Skin epidermis (tissue), 12 donors: ENCODE measurements around the gene TLR3.

Source experiments
- H3K27ac ChIP-seq, 21 experiments: fragments of 200-600 bp; sonication (generic) in 11 of 21; one replicate each; pipeline ENCODE4 v1.5.0; 2020; ENCODE audit warnings: mild to moderate bottlenecking in 3 of 21, inconsistent platforms in 2 of 21, moderate library complexity in 2 of 21
- H3K4me3 ChIP-seq, 7 experiments: fragments of 200-600 bp; sonication (generic) in 2 of 7; one replicate each; pipeline ENCODE4 v1.5.0; 2020; ENCODE audit warnings: inconsistent platforms in 2 of 7, mild to moderate bottlenecking in 2 of 7, moderate library complexity in 1 of 7

Gene TLR3

DNA sequence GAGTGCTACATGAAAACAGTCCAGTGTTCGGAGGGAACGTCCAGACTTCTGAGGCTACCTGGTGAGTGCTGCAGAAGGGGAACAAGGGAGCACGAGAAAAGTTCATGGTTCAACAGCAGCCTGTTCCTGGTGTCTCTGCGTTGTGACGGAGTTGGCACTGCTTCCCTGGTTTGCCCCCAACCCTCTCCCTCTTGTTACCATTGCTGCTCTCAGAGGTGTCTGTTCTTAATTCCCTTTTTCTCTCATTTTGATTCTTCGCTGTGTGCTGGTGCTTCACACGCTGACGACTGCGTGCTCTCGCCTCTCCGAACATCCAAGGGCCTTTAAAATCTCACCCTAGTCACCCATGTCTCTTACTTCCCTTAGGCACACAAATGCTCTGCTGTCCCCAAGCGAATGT lies 34.0 kb downstream of the TLR3 start:
- Histone ChIP-seq H3K27ac (no peak overlapping the region), H3K4me3 (no peak overlapping the region)

DNA sequence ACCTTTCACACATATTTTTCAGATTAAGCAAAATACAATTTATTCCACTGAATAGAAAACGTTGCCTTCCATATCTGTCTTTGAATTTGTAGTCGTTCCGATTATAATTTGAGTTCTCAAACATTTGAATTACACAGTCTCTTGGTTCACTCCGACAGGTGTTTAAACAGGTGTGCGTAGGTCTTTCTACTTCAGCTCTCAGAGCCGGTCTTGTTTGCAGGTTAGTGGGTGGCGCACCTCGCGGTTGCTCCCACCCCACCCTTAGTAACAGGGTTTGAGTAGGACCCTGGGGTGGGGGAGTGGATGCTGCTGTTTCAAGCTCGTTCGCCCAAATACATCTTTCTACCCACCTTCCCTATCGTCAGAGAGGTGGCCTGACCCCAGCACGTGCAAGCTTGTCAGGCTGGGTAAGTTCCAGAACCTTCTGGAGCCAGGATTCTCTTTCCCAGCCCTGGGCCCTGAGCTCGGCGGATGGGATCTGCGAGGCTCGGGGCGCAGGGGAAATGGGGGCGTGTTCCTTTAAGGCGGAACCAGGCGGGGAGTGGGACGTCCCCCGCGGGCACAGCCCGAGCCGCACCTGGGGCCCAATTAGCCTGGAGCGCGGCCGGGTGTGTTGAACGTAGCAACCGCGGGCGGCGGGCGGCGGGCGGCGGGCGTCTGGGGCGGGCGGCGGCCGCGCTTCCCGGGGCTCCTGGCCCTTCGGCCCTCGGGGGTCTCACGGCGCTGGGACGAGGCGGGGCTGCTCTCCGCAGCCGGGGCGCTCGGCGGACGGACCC lies 35.3 kb downstream of the TLR3 start, which contains the start of gene FAM149A:
FAM149A (plus strand) TSS at position 591 of the 776 bp plus-strand sequence.
- peak within 1 kb of the TSS in 2 of 21 experiments; percentile 47 to 73 for H3K27ac ChIP-seq
- H3K4me3 ChIP-seq: peak within 1 kb of the TSS; percentile 20 to 44 (median 31)

DNA sequence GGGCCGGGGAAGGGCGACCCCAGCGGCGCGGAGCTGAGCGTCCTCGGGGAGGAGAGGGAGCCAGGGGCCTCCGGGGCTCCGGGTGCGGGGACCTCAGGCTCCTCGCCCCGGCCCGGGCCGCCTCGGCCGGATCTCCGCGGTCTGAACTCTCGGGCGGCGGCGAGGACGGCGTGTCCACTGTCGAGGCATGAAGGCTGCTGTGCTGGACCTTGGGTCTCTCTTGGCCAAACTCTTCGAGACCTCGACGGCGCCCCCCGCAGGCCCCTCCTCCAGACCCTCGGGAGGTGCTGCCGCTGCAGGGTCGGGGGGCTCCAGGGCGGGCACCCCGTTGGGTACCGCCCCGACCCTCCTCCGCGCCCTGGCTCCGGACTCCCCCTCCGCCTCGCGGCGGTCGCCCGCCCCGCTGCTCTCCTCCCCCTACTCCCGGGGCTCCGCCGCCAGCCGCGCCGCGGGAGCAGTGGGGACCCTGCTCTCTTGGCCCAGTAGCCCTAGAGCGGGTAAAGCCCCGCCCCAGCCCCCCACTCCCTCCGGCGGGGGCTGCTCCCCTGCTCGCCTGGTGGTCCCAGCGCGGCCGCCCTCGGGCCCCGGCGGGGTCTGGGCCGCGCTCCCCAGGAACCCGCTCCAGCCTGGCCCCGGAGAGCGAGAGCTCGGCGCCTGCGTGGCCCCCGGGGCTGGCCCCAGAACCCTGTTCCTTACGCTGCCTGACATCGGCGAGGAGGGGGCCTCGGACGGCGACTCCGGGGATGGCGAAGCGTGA lies 36.1 kb downstream of the TLR3 start:
- peak overlapping the region; percentile 20 to 44 (median 31) for H3K4me3 ChIP-seq
- H3K27ac ChIP-seq: peak overlapping the region in 2 of 21 experiments; percentile 47 to 73

DNA sequence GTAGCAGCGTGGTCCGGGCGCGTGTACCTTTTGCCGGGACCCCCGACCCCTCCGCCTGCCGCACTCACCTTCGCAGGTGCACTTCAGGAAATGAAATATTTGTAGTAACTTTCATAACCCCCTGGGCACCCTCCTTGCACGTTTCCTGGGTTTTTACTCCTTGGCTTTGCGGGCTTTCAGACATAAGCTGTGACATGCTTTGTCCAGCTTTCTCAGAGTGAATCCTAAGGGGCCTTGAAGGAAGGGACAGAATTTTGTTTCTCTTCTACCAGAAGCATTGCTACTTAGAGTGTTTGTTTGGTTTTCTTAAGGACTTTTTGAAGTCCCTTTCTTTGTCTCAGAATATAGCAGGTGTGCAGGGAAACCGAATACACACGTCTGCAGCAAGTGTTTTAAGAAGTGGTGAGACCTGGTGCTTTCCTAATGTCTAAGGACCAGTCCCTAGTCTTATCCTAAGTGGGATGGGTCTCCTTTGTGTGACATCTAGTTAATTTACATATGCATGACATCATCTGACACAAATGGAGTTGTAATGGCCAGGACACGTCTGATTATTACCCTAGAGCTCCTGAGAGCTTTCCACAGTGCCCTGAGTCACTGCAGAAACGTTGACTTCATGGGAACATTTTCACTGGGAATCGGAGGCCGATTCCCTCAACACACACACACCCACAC lies 36.8 kb downstream of the TLR3 start:
- peak overlapping the region in 2 of 21 experiments; percentile 13 to 73 for H3K27ac ChIP-seq
- H3K4me3 ChIP-seq: peak overlapping the region in 6 of 7 experiments; percentile 20 to 44 (median 27)

DNA sequence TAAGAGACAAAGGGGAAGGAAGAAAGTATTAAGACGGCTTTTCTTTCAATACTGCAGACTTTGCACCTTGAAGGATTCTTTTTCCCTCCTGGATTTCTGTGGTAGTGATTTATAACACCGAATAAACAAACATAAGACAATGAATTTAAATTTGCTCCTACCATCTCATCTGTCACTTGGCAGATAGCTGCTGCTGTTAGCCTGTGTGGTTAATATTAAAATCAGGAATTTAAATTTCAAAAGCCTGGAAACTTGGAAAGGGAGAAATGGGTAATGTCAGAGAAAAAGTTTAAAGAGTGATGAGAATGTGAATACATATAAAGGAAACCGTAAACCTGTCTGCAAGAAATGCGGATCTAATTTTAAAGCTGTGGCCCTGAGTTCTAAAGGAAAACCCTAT lies 39.0 kb downstream of the TLR3 start:
- Histone ChIP-seq H3K4me3 (no peak overlapping the region), H3K27ac (no peak overlapping the region)

DNA sequence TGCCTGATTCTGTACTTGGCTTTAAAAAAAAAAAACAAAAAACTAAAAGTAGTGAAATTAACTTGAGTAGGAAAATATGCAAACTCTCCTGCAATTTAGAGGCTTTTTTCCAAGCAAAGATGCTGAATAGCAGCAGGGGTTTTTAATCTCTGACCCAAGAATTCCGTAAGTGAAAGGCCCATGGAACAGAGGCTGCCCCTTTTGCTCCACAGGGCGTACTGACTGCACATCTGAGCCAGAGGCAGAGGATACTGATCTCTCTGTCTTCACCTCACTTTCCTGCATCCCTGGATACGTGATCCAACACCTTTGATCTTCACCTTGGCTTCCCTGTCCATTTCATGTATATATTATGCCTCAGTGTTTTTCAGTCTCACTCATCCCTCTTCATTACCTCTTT lies 39.4 kb downstream of the TLR3 start:
- no peak overlapping the region for H3K4me3 ChIP-seq
- no peak overlapping the region for H3K27ac ChIP-seq

DNA sequence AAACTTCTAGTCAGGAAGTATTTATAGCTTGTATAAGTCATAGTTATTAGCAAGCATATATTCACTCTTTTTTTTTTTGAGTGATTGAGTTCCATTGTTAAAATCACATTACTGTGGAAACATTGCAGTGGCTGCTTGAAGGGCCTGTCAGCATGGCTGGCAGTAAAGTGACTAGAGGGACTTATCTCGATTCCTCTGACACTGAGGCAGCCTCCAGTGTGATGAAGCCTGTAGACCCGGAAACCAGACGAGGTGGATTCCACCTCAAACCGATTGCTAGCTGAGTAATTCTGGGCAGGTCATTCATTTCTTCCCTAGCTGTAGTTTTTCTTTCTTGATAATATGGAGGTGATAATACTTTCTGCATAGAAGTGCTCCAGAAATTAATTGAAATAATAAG lies 40.3 kb downstream of the TLR3 start:
- Histone ChIP-seq H3K27ac (no peak overlapping the region), H3K4me3 (no peak overlapping the region)

DNA sequence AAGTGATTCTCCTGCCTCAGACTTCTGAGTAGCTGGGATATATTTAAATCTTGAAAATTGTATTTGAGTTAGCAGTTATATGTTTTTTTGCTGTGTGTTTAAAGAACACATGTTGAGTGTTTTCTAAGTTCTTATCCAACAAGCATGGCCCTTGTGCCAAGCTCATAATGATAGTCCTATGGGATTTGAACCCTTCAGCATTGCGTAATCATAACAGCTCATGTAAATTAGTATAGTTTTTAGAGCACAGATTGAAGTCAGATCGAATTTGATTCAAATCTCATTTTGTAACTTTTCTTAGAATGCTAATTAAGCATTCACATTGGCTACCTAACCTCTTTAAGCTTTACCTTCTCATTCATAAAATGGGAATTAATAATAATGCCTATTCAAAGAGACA lies 47.7 kb downstream of the TLR3 start:
- H3K27ac ChIP-seq: no peak overlapping the region
- no peak overlapping the region for H3K4me3 ChIP-seq

DNA sequence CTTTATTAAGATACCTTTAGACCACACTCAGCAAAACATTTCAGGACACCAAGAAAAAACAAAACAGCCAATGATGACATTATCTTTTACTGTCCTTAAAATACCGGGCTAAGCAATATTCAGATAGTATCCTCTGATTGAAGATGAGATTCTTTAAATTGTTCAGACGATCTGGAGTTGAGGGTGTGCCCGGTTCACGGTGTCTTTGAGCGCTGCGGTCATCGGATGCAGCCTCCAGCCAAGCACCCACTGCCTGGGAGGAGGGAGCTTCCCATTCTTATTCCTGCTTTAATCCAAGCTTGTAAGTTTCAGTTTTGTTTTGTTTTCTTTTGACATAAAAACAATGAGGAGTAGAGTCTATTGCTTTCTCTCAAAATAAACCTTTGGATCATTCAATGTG lies 49.6 kb downstream of the TLR3 start:
- no peak overlapping the region for H3K27ac ChIP-seq
- no peak overlapping the region for H3K4me3 ChIP-seq

DNA sequence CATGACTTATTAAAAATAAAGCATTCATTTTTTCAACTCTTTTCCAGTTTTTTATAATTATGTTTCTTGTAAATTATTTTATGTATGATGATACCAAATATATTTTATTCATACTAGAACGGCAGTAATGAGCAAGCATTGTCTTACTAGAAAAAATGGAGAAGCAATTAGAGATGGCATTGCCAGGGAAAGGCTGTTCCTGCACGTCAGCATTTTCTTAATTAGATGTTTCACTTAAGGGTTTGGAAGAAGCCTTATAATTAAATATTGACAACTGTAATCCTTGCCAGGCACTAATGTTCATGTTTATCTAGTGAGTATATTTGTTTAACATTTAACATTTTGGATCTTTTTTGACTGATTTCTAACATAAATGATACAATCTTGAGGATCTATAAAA lies 52.1 kb downstream of the TLR3 start:
- Histone ChIP-seq H3K27ac (no peak overlapping the region), H3K4me3 (no peak overlapping the region)

DNA sequence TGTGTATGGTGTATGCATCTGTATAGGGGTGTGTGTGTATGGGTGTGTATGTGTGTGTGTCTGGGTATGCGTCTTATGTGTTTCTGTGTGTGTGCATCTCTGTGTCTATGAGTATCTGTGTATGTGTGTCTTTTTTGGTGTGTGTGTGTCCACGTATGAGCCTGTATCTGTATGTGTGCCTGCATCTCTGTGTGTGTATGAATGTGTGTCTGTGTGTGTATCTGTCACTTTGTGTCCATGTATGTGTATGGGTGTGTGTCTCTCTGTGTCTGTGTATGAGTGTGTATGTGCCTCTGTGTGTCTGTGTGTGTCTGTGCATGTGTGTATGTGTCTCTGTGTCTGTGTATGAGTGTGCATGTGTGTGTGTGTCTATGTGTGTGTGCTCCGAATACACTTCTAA lies 59.9 kb downstream of the TLR3 start:
- H3K4me3 ChIP-seq: no peak overlapping the region
- no peak overlapping the region for H3K27ac ChIP-seq

DNA sequence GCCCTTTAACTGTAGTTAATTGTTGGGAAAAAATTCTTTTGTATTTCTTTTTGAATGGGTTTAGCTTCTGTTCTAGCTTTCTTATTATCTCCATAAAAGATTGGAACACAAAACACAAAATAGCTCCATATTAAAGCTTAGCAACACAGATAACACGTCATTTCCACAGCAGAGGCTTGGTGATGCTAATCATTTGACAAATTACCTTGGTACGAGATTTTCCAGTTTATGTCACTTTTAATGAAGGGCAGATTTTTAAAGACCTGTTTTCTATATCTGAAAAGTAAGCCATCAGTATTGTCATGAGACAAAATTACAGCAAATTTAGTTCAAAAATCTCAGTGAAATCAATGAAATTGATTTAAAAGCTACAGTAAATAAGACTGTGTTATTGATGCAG lies 63.0 kb downstream of the TLR3 start:
- no peak overlapping the region for H3K4me3 ChIP-seq
- no peak overlapping the region for H3K27ac ChIP-seq

DNA sequence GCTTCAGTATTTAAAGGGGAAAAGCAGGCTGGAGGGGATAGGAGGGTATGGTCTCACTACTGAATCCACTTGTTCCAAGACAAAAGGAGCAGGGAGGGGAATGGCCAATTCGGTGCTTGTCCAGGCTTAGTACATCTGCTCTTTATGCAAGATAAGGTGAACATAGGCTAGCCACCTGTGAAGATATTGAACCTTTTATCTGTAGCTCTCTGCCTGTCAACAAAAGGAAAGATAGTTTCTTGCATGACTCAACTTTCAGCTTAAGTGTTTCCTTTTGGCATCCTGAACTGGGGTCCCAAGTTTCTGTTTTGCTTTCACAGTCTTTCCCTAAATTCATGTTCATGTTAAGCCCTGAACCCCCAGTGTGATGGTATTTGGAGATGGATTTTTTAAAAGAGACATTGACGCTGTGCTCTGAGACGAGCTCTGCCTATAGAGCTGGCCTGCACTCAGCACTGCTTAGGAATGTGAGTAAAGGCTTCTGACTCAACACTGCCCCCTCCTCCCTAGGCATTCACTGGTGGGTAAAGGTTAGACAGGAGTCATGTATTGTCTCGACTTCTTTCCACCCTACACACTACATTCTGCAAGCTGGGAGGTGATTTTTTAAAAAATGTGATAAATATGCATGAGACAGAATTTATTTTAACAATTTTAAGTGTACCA lies 63.8 kb downstream of the TLR3 start:
- Histone ChIP-seq H3K27ac (no peak overlapping the region), H3K4me3 (no peak overlapping the region)

DNA sequence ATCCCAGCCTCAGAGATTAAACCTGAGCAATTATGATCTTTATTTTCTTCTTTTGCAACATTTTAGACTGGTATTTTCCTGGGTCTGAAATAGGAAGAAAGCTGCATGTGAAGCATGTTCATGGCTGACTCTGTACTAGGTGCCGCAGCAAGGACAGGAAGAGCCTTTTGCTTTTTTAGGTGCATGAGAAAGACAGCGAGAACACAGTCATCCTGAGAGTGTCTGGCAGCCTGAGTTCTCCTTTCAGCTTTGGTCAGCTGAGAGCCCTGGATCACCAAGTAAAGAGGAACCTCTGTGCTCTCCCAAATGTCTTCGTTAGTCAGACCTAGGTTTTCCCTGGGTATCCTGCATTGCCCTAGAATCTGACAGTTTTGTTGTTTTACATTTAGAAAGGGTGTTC lies 65.3 kb downstream of the TLR3 start:
- H3K27ac ChIP-seq: no peak overlapping the region
- no peak overlapping the region for H3K4me3 ChIP-seq

DNA sequence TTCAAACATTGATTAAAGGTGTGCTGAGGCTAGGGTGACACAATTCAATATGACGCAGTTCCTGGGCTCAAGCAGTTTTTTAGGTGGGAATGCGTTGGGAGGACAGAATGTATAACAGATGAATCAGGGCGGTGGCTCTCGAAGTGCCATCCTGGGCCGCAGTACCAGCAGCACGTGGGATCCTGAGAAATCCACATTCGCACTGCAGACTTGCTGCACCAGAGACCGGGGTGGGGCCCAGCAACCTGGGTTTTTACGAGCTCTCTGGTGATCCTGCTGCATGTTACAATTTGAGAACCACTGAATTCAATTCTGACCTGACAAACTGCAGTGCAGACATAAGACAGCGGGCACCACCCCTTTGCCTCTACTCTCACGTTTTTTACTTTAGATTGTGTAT lies 65.9 kb downstream of the TLR3 start:
- no peak overlapping the region for H3K27ac ChIP-seq
- no peak overlapping the region for H3K4me3 ChIP-seq

DNA sequence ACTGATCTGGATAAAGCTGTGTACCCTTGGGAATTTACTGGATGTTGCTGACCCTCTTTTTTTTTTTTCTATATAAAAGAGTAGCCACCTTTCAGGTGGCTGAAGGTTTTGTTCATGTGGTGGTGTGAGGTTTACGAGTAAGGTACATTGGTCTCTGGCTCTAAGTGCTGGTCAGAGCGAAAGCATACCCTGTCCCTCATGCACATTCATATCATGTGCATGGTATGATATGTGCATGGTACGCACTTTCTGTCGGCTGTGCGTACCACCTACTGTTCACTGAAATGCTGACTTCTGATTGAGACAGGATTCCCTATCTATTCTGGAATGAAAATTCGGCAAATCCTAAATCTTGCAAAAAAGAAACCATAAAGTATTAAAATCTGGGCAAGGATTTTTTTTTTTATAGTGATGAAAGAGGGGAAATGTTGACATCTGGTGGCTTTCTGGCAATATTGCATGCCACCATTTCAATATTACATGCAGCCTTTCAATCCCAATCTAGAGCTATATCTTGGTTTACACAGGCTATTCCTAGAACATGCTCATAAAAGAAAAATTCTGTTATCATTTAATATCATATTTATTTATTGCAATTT lies 68.3 kb downstream of the TLR3 start:
- H3K4me3 ChIP-seq: no peak overlapping the region
- H3K27ac ChIP-seq: no peak overlapping the region
